ENCODE data around the gene PDCD7.
"Not testable (repeated sequence)": the region's sequence is repeated elsewhere in the genome, so short reads cannot be mapped to it uniquely, and the experiment has no call there.

Gene PDCD7

GRCh38 chr15:65075607-65076395, 57.8 kb downstream of the PDCD7 start:
- DNase-seq (ENCODE audit: low read depth in 2 of 2, low spot score in 1 of 2) = not testable (repeated sequence)

GRCh38 chr15:65074946-65075345, 58.7 kb downstream of the PDCD7 start:
- not testable (repeated sequence) for DNase-seq (ENCODE audit: low read depth in 2 of 2, low spot score in 1 of 2)

GRCh38 chr15:65072617-65073016, 61.0 kb downstream of the PDCD7 start:
- DNase-seq (ENCODE audit: low read depth in 2 of 2, low spot score in 1 of 2) = no peak

- DNase-seq (ENCODE audit: low read depth in 2 of 2, low spot score in 1 of 2) = no peak
Observed at GRCh38 chr15:65072027-65072426, 61.6 kb downstream of the PDCD7 start.

- DNase-seq (ENCODE audit: low read depth in 2 of 2, low spot score in 1 of 2) = no peak
Observed at GRCh38 chr15:65071381-65071811, 62.2 kb downstream of the PDCD7 start.

GRCh38 chr15:65069779-65070546, 63.6 kb downstream of the PDCD7 start:
- no peak for DNase-seq (ENCODE audit: low read depth in 2 of 2, low spot score in 1 of 2)

- DNase-seq (ENCODE audit: low read depth in 2 of 2, low spot score in 1 of 2) = no peak
Observed at GRCh38 chr15:65069179-65069578, 64.4 kb downstream of the PDCD7 start.

GRCh38 chr15:65068403-65068788, 65.2 kb downstream of the PDCD7 start:
- no peak for DNase-seq (ENCODE audit: low read depth in 2 of 2, low spot score in 1 of 2)

- DNase-seq (ENCODE audit: low read depth in 2 of 2, low spot score in 1 of 2) = no peak
Observed at GRCh38 chr15:65067645-65068402, 65.8 kb downstream of the PDCD7 start, which contains the start of gene RASL12. TSS of gene RASL12 (minus strand) at chr15:65067991. CDS start at chr15:65067835, 156 bp downstream.
